Measurements from ENCODE around the gene ZNF133.

- TF ChIP-seq SALL2 (tag by site-specific recombination; IDR thresholded peaks at IDR 0.05; ENCODE audit: borderline replicate concordance): no peak
- TF ChIP-seq ZNF16 (tag by site-specific recombination; IDR thresholded peaks at IDR 0.05; ENCODE audit: low read depth): no peak
- no peak for TF ChIP-seq ZBTB10 (tag by site-specific recombination; IDR thresholded peaks at IDR 0.05)
- TF ChIP-seq, protein P1, sequence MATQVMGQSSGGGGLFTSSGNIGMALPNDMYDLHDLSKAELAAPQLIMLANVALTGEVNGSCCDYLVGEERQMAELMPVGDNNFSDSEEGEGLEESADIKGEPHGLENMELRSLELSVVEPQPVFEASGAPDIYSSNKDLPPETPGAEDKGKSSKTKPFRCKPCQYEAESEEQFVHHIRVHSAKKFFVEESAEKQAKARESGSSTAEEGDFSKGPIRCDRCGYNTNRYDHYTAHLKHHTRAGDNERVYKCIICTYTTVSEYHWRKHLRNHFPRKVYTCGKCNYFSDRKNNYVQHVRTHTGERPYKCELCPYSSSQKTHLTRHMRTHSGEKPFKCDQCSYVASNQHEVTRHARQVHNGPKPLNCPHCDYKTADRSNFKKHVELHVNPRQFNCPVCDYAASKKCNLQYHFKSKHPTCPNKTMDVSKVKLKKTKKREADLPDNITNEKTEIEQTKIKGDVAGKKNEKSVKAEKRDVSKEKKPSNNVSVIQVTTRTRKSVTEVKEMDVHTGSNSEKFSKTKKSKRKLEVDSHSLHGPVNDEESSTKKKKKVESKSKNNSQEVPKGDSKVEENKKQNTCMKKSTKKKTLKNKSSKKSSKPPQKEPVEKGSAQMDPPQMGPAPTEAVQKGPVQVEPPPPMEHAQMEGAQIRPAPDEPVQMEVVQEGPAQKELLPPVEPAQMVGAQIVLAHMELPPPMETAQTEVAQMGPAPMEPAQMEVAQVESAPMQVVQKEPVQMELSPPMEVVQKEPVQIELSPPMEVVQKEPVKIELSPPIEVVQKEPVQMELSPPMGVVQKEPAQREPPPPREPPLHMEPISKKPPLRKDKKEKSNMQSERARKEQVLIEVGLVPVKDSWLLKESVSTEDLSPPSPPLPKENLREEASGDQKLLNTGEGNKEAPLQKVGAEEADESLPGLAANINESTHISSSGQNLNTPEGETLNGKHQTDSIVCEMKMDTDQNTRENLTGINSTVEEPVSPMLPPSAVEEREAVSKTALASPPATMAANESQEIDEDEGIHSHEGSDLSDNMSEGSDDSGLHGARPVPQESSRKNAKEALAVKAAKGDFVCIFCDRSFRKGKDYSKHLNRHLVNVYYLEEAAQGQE (tag by site-specific recombination; IDR thresholded peaks at IDR 0.05): no peak
- TF ChIP-seq ZBTB6 (tag by site-specific recombination; IDR thresholded peaks at IDR 0.05): no peak
- TF ChIP-seq ZNF274 (IDR thresholded peaks at IDR 0.05; ENCODE audit: low read length): no peak
- no peak for TF ChIP-seq ZNF274 (tag by site-specific recombination; IDR thresholded peaks at IDR 0.05; ENCODE audit: borderline replicate concordance)
- no peak for TF ChIP-seq GLIS1 (tag by site-specific recombination; IDR thresholded peaks at IDR 0.05)
- TF ChIP-seq, protein P2, sequence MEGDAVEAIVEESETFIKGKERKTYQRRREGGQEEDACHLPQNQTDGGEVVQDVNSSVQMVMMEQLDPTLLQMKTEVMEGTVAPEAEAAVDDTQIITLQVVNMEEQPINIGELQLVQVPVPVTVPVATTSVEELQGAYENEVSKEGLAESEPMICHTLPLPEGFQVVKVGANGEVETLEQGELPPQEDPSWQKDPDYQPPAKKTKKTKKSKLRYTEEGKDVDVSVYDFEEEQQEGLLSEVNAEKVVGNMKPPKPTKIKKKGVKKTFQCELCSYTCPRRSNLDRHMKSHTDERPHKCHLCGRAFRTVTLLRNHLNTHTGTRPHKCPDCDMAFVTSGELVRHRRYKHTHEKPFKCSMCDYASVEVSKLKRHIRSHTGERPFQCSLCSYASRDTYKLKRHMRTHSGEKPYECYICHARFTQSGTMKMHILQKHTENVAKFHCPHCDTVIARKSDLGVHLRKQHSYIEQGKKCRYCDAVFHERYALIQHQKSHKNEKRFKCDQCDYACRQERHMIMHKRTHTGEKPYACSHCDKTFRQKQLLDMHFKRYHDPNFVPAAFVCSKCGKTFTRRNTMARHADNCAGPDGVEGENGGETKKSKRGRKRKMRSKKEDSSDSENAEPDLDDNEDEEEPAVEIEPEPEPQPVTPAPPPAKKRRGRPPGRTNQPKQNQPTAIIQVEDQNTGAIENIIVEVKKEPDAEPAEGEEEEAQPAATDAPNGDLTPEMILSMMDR (tag by site-specific recombination; IDR thresholded peaks at IDR 0.05): no peak
- no peak for TF ChIP-seq MYNN (tag by site-specific recombination; IDR thresholded peaks at IDR 0.05; ENCODE audit: borderline replicate concordance)
- no peak for TF ChIP-seq ZNF785 (tag by site-specific recombination; IDR thresholded peaks at IDR 0.05)
- no peak for TF ChIP-seq TCF7L2 (IDR thresholded peaks at IDR 0.05; ENCODE audit: borderline replicate concordance, low read depth, low read length)
- no peak for TF ChIP-seq ZNF660 (tag by site-specific recombination; IDR thresholded peaks at IDR 0.05)
Measured at GRCh38 chr20:18265441-18265840, 22.9 kb upstream of the ZNF133 start.

Data from HEK293 (cell line).